Heart left ventricle (tissue), 13 donors: ENCODE measurements around the gene FSD2.

Experiments used
- CTCF ChIP-seq, 12 donors: fragments of 200-600 bp; sonication (generic) in 4 of 12; IDR thresholded peaks; one replicate each; pipeline versions ENCODE4 v1.5.0 to v1.8.0; 2018 to 2022; ENCODE audit warnings: antibody characterized with exemption in 12 of 12, mild to moderate bottlenecking in 5 of 12
- POLR2A ChIP-seq, 2 donors: fragments of 450-650 bp; IDR thresholded peaks; one replicate each; pipeline ENCODE4 v1.6.1; 2017; ENCODE audit warnings: antibody characterized with exemption in 2 of 2, mild to moderate bottlenecking in 2 of 2, moderate library complexity in 2 of 2
- donor health status: ischemic (EF 13 %, LVEDD 7.1; RV severe dilation, severe dysfunction).
- donor health status: DM: no; HTN: yes; CAD: no.
- donor health status: DM: no; HTN: no; CAD: no.
- donor health status: ischemic (EF 25% LVEDD 6.9; RV normal size, moderate dysfunction).
- donor health status: ischemic (EF 25% LVEDD 5.7; RV mildly dilated, moderate dysfunction).
- donor health status: ischemic (EF 35%, LVEDD 5.7; RV mildly dilated, moderate dysfunction).
- donor health status: nonischemic (EF 11% LVEDD 7.7; RV severe dilation, severe dysfunction).
- donor health status: DM: yes; HTN: yes; CAD: no.
- donor health status: PGD.
- donor health status: ischemic (EF 29% LVEDD 5.4; RV normal size, mild dysfunction).
- donor health status: nonischemic (EF 23%, LVEDD 6.1; RV moderate dilation, normal function).

GRCh38 chr15:82820128-82820527 lies 14.3 kb upstream of the FSD2 start:
- TF ChIP-seq POLR2A (IDR thresholded peaks at IDR 0.05), result no peak
- no peak for TF ChIP-seq CTCF (IDR thresholded peaks at IDR 0.05)
